ENCODE measurements around the gene PKP1.
"Not testable (repeated sequence)": the region's sequence is repeated elsewhere in the genome, so short reads cannot be mapped to it uniquely, and the experiment has no call there.

Gene PKP1

GRCh38 chr1:201282931-201283829 lies at the start of gene PKP1:
Gene PKP1, plus strand, starts transcription at chr1:201283506. Its CDS starts 197 bp downstream, at chr1:201283703.
- in situ Hi-C loops (cut with HindIII; ENCODE audit: low sequenced_read_pairs) = no loop called here

- in situ Hi-C loops (cut with HindIII; ENCODE audit: low sequenced_read_pairs) = not testable (repeated sequence)
Measured at GRCh38 chr1:201239646-201240045, 43.7 kb upstream of the PKP1 start.

- in situ Hi-C loops (cut with HindIII; ENCODE audit: low sequenced_read_pairs) = no loop called here
Measured at GRCh38 chr1:201240171-201240570, 43.1 kb upstream of the PKP1 start.

- in situ Hi-C loops (cut with HindIII; ENCODE audit: low sequenced_read_pairs) = no loop called here
Measured at GRCh38 chr1:201241736-201242135, 41.6 kb upstream of the PKP1 start.

- in situ Hi-C loops (cut with HindIII; ENCODE audit: low sequenced_read_pairs) = no loop called here
Measured at GRCh38 chr1:201245082-201245481, 38.2 kb upstream of the PKP1 start.

- in situ Hi-C loops (cut with HindIII; ENCODE audit: low sequenced_read_pairs) = no loop called here
Measured at GRCh38 chr1:201248721-201249559, 34.4 kb upstream of the PKP1 start.

GRCh38 chr1:201250326-201251011 lies 32.8 kb upstream of the PKP1 start:
- in situ Hi-C loops (cut with HindIII; ENCODE audit: low sequenced_read_pairs) = no loop called here

GRCh38 chr1:201251411-201251810 lies 31.9 kb upstream of the PKP1 start:
- in situ Hi-C loops (cut with HindIII; ENCODE audit: low sequenced_read_pairs) = no loop called here

GRCh38 chr1:201251851-201252430 lies 31.4 kb upstream of the PKP1 start:
- in situ Hi-C loops (cut with HindIII; ENCODE audit: low sequenced_read_pairs) = no loop called here

- in situ Hi-C loops (cut with HindIII; ENCODE audit: low sequenced_read_pairs) = no loop called here
Measured at GRCh38 chr1:201252944-201253371, 30.3 kb upstream of the PKP1 start.

- in situ Hi-C loops (cut with HindIII; ENCODE audit: low sequenced_read_pairs) = no loop called here
Measured at GRCh38 chr1:201253411-201253810, 29.9 kb upstream of the PKP1 start.

- in situ Hi-C loops (cut with HindIII; ENCODE audit: low sequenced_read_pairs) = no loop called here
Measured at GRCh38 chr1:201253906-201254624, 29.2 kb upstream of the PKP1 start.

- in situ Hi-C loops (cut with HindIII; ENCODE audit: low sequenced_read_pairs) = no loop called here
Measured at GRCh38 chr1:201254625-201255478, 28.5 kb upstream of the PKP1 start.

GRCh38 chr1:201255479-201256362 lies 27.6 kb upstream of the PKP1 start:
- in situ Hi-C loops (cut with HindIII; ENCODE audit: low sequenced_read_pairs) = no loop called here

- in situ Hi-C loops (cut with HindIII; ENCODE audit: low sequenced_read_pairs) = not testable (repeated sequence)
Measured at GRCh38 chr1:201258132-201258531, 25.2 kb upstream of the PKP1 start.

GRCh38 chr1:201258763-201259230 lies 24.5 kb upstream of the PKP1 start:
- in situ Hi-C loops (cut with HindIII; ENCODE audit: low sequenced_read_pairs) = no loop called here

- in situ Hi-C loops (cut with HindIII; ENCODE audit: low sequenced_read_pairs) = no loop called here
Measured at GRCh38 chr1:201259476-201260235, 23.6 kb upstream of the PKP1 start.

Data from DLD1 (cell line).